Psoas muscle (tissue), 8 donors: ENCODE measurements around the gene P4HA1. TPM values are rescaled to one million over a fixed set of nuclear protein-coding genes. Genes with fewer than 3 reads are reported as not detected.

Experiments
- ATAC-seq, 4 donors: fragments of 200-7000 bp; cut with Tn5 transposase; one replicate each; pipeline ENCODE4 v1.9.1; 2020; ENCODE audit warnings: moderate library complexity in 3 of 4, mild to moderate bottlenecking in 2 of 4
- DNase-seq, 2 donors: peaks; one replicate each; pipeline ENCODE4 v3.0.0-alpha.2; 2020
- H3K27ac ChIP-seq: fragments of 200-600 bp; one replicate; pipeline ENCODE4 v1.8.0; 2022
- H3K27me3 ChIP-seq, 3 donors: fragments of 200-600 bp in 1 of 3; one replicate each; pipeline versions ENCODE4 v1.6.1 to v1.8.0; 2013 to 2022; ENCODE audit warnings: low read length in 2 of 3, mild to moderate bottlenecking in 2 of 3, moderate library complexity in 1 of 3; ENCODE audit not compliant: insufficient read depth in 3 of 3
- H3K36me3 ChIP-seq, 2 donors: fragments of 200-600 bp in 1 of 2; one replicate each; pipeline versions ENCODE4 v1.6.1 to v1.8.0; 2013 to 2022; ENCODE audit warnings: low read depth in 1 of 2, mild to moderate bottlenecking in 1 of 2, moderate library complexity in 1 of 2; ENCODE audit not compliant: insufficient read depth in 1 of 2
- H3K4me1 ChIP-seq: fragments of 200-600 bp; one replicate; pipeline ENCODE4 v1.8.0; 2022
- H3K4me3 ChIP-seq: fragments of 200-600 bp; one replicate; pipeline ENCODE4 v1.8.0; 2022; ENCODE audit warnings: mild to moderate bottlenecking
- H3K9me3 ChIP-seq: fragments of 200-600 bp; one replicate; pipeline ENCODE4 v1.8.0; 2022
- WGBS, 3 donors: extraction: QIAGEN DNeasy Blood & Tissue Kit; methylation state at CpG; one replicate each; pipeline versions ENCODE4 v1.1.6 to v1.1.7; 2013; 5-methylcytosine and 5-hydroxymethylcytosine counted together
- intact Hi-C, 2 donors: fragments of 100-400 bp; cut with DNase I; formaldehyde crosslinking; loops; one replicate each; pipeline versions ENCODE4 v1.11.0 to v1.14.2; 2022
- polyA plus RNA-seq, 3 donors: library from polyadenylated mRNA; stranded (reverse); fragments of 200-250 nt; gene quantifications; one replicate each; pipeline ENCODE4 v1.2.3, GENCODE V29; 2013
- total RNA-seq, 4 donors: library from RNA; stranded (reverse); fragmentation: NEBNext Ultra II Directional in 2 of 4; extraction: Animal tissue kit (Norgen Biotek cat#: 25700) in 2 of 4; gene quantifications; one replicate each; pipeline versions ENCODE4 v1.2.1 to v1.2.4, GENCODE V29; 2021 to 2023
- TF ChIP-seq, protein P1 (sequence below): fragments of 200-600 bp; IDR thresholded peaks from one replicate; pipeline ENCODE4 v1.8.0; 2022; ENCODE audit warnings: antibody characterized with exemption
- donor health status: healthy with polysubstance abuse.
- donor health status: DM: no; HTN: no; CAD: no; lungs with moderate emphysema.
- donor health status: Bipolar disorder and iron deficiency.
- donor health status: healthy.
- donor health status: DM: yes; HTN: yes; CAD: no.
- donor health status: DM: no; HTN: no; CAD: no.
- donor health status: DM: no; HTN: no; CAD: no.
- donor health status: DM: yes; HTN: yes; CAD: no.

The P4HA1 gene
- total and polyA plus RNA-seq, 7 donors: 6.2 to 262 (median 73.2) TPM

DNA sequence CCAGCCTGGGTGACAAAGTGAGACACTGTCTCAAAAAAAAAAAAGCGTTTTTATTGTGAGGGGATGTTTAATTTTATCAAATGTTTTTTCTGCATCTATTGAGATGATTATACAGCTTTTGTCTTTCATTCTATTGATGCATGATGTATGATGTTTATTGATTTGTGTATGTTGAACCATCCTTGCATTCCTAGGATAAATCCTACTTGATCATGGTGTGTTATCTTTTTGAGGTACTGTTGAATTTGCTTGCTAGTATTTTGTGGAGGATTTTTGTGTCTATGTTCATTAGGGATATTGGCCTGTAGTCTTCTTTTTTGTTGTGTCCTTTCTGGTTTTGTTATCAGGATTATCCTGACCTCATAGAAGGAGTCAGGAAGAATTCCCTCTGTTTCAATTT is 119.8 kb downstream of the P4HA1 start:
- 86 to 96% (median 90%) methylated on average over 1 of the region's 1 CpG for WGBS, 3 donors
- TF ChIP-seq, protein P1, sequence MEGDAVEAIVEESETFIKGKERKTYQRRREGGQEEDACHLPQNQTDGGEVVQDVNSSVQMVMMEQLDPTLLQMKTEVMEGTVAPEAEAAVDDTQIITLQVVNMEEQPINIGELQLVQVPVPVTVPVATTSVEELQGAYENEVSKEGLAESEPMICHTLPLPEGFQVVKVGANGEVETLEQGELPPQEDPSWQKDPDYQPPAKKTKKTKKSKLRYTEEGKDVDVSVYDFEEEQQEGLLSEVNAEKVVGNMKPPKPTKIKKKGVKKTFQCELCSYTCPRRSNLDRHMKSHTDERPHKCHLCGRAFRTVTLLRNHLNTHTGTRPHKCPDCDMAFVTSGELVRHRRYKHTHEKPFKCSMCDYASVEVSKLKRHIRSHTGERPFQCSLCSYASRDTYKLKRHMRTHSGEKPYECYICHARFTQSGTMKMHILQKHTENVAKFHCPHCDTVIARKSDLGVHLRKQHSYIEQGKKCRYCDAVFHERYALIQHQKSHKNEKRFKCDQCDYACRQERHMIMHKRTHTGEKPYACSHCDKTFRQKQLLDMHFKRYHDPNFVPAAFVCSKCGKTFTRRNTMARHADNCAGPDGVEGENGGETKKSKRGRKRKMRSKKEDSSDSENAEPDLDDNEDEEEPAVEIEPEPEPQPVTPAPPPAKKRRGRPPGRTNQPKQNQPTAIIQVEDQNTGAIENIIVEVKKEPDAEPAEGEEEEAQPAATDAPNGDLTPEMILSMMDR: no peak
- Histone ChIP-seq H3K4me3 (no peak overlapping the region), H3K27ac (no peak overlapping the region), H3K4me1 (no peaks in the 10 kb centered on the region), H3K9me3 (peaks cover 33% of the 10 kb centered on the region), H3K27me3 (no peaks in the 10 kb centered on the region), H3K36me3 (no peaks in the 10 kb centered on the region)
- ATAC-seq (no peak), DNase-seq (no peak)
- intact Hi-C loops: no loop called here

Other genes with a start within 250 kb of the P4HA1 start
- gene OIT3, start 203.1 kb downstream of the P4HA1 start, total RNA-seq: not detected
- under 1 TPM; 0.03 to 0.04 (median 0.04) TPM for gene OIT3, start 203.1 kb downstream of the P4HA1 start, polyA plus RNA-seq
- gene PLA2G12B, start 142.1 kb downstream of the P4HA1 start, total RNA-seq: under 1 TPM in 1 of 4 donors, not detected in 3; 0.22 TPM
- gene PLA2G12B, start 142.1 kb downstream of the P4HA1 start, polyA plus RNA-seq: under 1 TPM in 1 of 3 donors, not detected in 2; 0.10 TPM
- gene NUDT13, start 13.6 kb upstream of the P4HA1 start, total RNA-seq: 1 to 10 TPM; 1.1 to 3.2 (median 2.3) TPM
- 1 to 10 TPM in 2 of 3 donors, under 1 TPM in 1; 0.69 to 4.6 (median 3.7) TPM for gene NUDT13, start 13.6 kb upstream of the P4HA1 start, polyA plus RNA-seq
- 10 to 100 TPM; 12.2 to 17.1 (median 15.0) TPM for gene ECD, start 71.1 kb upstream of the P4HA1 start, total RNA-seq
- 10 to 100 TPM in 1 of 3 donors, 1 to 10 TPM in 2; 7.0 to 10.7 (median 8.1) TPM for gene ECD, start 71.1 kb upstream of the P4HA1 start, polyA plus RNA-seq
- 10 to 100 TPM in 3 of 4 donors, 1 to 10 TPM in 1; 8.9 to 18.1 (median 11.8) TPM for gene FAM149B1, start 71.3 kb upstream of the P4HA1 start, total RNA-seq
- gene FAM149B1, start 71.3 kb upstream of the P4HA1 start, polyA plus RNA-seq: 10 to 100 TPM in 2 of 3 donors, 1 to 10 TPM in 1; 8.2 to 10.8 (median 10.2) TPM
- gene DNAJC9, start 150.4 kb upstream of the P4HA1 start, total RNA-seq: 10 to 100 TPM in 1 of 4 donors, 1 to 10 TPM in 3; 6.6 to 11.2 (median 8.6) TPM
- 10 to 100 TPM in 2 of 3 donors, 1 to 10 TPM in 1; 6.3 to 16.6 (median 10.3) TPM for gene DNAJC9, start 150.4 kb upstream of the P4HA1 start, polyA plus RNA-seq
- 100 to 1,000 TPM; 104 to 129 (median 119) TPM for gene MRPS16, start 155.8 kb upstream of the P4HA1 start, total RNA-seq
- 100 to 1,000 TPM in 2 of 3 donors, 10 to 100 TPM in 1; 82.2 to 132 (median 128) TPM for gene MRPS16, start 155.8 kb upstream of the P4HA1 start, polyA plus RNA-seq